ENCODE results near the gene RPS23.

DNA sequence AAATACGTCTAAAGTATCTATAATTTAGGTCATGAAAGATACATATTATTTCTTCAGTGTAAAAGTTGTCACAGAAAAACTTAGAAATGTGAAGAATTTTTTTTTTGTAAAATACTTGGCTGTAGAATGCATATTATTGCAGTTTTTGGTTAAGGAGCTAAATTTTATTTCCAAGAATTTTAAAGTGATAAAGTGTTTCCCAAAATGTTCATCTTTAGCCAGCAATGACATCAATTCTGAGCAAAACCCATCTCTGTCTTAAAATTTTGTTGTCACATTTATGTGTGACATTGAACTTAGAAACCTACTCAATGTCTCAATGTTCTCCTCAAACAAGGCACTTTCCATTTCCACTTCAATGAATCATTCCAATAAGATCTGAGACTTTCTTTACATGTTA lies 47.8 kb upstream of the RPS23 start:
- no peak for TF ChIP-seq CTCF (IDR thresholded peaks at IDR 0.05)
- no peak for TF ChIP-seq POLR2AphosphoS5 (IDR thresholded peaks at IDR 0.05; ENCODE audit: low read depth, low read length)
- no peak for TF ChIP-seq SIN3A (IDR thresholded peaks at IDR 0.05; ENCODE audit: borderline replicate concordance, insufficient read depth, low read depth, low read length)
- no peak for TF ChIP-seq REST (IDR thresholded peaks at IDR 0.05; ENCODE audit: insufficient read depth in 1 of 2, low read depth in 2 of 2, low read length in 1 of 2)
- no peak for TF ChIP-seq TCF7L2 (IDR thresholded peaks at IDR 0.05; ENCODE audit: low read depth, low read length)

Data from Panc1 (cell line).